LNCAP (cell line): ENCODE data around the gene ADISSP.

Source experiments
- TF ChIP-seq, protein P1 (sequence below): fragments of 450-650 bp; IDR thresholded peaks from 2 replicates; pipeline ENCODE4 v1.5.1; 2017; ENCODE audit warnings: mild to moderate bottlenecking

ADISSP gene

DNA sequence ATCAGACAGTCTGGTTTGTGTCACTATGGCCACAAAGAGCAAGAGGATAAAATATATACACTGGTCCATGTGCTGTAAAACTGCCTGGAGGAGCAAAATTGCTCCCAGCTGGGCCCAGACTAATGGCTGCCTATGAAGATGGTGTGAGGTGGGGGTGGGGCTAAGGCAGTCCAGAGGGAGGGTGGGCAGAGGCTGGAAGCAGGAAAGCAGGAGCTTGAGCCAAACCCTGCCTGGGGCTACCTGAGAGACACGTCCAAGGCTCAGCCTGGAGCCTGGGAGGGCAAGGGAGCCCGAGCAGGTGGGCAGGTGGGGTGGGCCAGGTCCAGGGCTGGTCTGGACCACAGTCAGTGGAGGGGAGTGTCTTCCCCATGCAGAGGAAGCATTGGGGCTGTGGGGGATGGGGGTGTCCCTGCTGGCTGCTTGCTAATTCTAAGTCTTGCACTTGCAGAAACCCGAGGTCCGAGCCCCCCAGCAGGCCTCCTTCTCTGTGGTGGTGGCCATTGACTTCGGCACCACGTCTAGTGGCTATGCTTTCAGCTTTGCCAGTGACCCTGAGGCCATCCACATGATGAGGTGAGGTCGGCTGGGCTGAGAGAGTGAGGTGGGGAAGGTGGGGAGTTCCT, 25.6 kb downstream of the ADISSP start:
- TF ChIP-seq, protein P1, sequence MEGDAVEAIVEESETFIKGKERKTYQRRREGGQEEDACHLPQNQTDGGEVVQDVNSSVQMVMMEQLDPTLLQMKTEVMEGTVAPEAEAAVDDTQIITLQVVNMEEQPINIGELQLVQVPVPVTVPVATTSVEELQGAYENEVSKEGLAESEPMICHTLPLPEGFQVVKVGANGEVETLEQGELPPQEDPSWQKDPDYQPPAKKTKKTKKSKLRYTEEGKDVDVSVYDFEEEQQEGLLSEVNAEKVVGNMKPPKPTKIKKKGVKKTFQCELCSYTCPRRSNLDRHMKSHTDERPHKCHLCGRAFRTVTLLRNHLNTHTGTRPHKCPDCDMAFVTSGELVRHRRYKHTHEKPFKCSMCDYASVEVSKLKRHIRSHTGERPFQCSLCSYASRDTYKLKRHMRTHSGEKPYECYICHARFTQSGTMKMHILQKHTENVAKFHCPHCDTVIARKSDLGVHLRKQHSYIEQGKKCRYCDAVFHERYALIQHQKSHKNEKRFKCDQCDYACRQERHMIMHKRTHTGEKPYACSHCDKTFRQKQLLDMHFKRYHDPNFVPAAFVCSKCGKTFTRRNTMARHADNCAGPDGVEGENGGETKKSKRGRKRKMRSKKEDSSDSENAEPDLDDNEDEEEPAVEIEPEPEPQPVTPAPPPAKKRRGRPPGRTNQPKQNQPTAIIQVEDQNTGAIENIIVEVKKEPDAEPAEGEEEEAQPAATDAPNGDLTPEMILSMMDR, result no peak

DNA sequence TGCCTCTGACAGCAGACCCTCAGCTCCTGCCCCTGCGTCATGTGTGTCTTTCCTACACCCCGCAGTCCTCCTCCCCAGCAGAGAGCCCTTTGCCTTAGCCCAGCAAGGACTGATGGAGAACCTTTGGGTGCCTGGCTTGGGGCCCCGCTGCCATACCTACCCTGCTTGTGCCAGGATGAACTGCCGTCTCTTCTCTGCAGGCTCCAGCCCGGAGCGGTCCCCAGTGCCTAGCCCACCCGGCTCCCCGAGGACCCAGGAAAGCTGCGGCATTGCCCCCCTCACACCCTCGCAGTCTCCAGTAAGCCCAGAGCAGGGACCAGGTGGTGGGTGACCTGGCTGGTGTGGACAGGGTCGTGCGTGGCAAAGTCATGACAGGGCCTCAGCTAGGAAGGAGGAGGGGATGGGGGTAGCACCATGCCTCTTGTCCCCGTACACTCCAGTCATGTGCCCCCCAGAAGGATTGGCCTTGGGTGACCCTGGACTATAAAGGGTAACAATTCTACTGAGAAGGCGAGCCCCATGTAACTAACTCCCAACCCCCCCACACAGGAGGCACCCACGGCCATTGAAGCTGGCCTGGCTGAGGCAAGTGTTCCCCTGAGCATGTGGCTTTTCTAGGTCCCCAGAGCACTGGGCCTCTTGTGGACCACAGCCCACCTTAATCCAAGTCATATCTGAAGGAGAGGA, 26.8 kb downstream of the ADISSP start:
- TF ChIP-seq, protein P1, result no peak

DNA sequence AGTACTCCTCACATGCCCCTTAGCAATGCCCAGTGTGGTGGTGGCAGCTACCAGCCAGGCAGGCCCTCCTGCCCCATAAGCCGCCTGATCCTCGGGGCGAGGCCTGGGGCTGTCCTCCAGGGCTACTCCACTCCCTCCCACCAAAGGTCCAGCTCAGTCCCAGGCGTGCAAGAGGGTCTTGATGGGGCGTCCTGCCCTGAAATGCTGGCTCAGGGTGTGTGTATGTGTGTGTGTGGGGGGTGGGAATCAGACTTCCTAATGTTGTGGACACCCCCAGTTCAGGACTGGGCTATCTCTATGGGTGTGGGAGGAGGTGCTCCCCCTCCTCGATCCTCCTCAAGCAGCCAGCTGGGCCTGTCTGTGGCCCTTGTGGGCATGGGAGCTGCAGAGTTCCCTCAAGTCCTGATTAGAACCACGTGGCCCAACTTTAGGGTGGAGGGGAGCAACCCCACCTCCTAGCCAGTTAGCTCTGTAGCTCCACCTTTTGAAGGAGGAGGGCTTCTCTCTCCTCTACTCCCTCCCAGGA, 27.6 kb downstream of the ADISSP start:
- TF ChIP-seq, protein P1, result no peak

DNA sequence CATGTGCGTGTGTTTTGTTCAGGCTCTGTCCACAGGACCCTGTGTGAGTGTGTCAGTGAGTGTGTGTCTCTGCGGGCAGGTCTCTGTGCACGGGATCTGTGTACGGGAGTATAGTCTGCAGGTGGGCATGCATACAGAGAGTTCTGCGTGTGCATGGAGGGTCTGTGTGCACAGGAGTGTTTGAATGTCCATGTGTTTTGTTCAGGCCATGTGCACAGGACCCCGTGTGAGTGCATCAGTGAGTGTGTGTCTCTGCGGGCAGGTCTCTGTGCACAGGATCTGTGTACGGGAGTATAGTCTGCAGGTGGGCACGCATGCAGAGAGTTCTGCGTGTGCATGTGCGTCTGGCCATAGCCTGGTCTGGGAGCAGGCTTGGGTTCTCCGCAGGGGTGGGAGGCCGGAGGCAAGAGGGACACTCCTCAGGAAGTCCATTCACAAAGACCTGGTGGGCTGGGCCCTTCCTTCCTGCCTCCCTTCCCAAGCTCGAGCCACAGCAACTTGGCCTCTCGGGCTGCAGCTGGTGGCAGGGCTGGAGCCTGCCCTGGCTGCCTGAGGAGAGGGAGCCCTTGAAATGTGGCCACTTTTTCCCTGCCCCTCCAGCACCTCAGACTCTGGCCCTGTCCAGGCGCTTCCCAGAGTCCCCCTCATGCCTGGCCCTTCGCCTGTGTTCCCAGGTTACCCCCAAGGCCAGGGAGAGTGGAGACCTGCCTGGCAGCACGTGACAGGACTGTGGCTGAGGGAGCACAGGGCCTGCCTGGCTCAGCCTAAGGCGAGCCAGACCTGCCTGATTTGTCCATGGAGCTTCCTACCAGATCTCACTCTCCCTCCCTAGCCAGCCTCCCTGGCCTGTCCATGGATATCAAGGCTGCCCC, 28.3 kb downstream of the ADISSP start:
- TF ChIP-seq, protein P1, result no peak

DNA sequence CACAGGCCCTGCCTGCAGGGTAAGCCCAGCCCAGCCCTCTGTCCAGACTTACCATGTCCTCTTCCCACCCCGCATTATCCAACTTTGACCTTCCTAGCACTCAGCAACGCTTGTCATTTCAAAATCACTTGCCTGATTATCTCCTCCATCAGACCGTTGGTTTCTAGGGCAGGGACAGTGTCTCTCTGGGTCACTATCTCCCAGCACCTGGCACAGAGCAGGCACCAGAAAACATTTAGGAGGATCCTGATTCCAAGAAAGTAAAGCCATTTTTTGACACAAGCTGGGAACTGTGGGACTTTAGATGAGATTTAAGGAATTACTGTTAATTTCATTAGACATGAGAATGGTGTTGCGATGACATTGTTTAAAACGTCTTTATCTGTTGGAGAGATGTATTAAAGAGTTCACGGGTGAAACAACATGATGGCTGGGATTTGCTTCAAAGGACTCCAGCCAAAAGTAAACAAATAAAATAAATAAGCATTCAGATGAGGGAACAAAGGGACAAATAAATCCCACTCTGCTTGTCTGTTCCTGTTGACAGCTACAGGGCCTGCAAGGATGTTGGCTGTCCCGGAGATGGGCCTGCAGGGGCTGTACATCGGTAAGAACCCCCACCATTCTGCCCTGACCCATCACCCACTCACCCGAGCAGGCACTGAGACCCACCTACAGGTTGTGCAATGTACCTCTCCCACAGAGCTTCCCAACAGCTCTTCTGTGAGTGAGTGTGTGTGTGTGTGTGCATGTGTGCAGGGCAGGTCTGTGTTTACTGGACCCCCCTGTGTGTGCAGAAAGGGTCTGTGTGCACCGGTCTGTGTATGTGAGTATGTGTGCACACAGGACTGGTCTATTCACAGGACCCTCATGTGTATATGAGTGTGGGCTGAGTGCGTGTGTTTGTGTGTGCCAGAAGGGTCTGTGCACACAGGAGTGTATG, 29.2 kb downstream of the ADISSP start:
- TF ChIP-seq, protein P1, result no peak

DNA sequence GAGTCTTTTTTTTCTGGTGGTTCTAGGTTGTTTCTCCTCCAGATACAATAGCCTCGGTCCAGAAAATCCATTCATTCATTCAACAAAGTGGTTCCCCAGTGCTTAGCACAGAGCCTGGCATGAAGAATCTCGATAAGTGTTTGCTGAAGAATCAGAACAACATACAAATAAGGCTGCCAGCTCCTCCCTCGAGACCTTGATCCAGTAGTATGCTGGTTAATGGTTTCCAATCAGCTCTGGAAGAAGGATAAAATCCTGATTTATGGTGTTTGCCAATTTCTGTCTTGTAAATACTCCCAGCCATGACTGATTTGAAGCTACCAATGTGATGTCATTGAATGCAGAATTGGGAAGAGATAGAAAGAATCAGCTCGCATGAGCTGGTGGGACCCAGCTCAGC, 31.8 kb downstream of the ADISSP start:
- TF ChIP-seq, protein P1, result no peak
